Fibroblast of lung (primary cell): ENCODE results near the gene APOM.

Experiments used
- CTCF ChIP-seq, 2 donors: IDR thresholded peaks in 1 of 2; conservative IDR thresholded peaks in 1 of 2; 1 replicate in 1 of 2; 2 replicates in 1 of 2; pipeline ENCODE4 v1.5.1; 2011 to 2012; ENCODE audit warnings: low read length in 2 of 2, control low read depth in 1 of 2, inconsistent platforms in 1 of 2, low read depth in 1 of 2, mild to moderate bottlenecking in 1 of 2
- EZH2 ChIP-seq: IDR thresholded peaks from 2 replicates; pipeline ENCODE4 v1.5.1; 2012; ENCODE audit warnings: low read length, control low read depth, mild to moderate bottlenecking; ENCODE audit errors: missing control alignments

GRCh38 chr6:31693535-31693934, 37.8 kb downstream of the APOM start:
- TF ChIP-seq CTCF (conservative IDR thresholded peaks at IDR 0.05 in 1 of 2, IDR thresholded peaks at IDR 0.05 in 1 of 2; ENCODE audit: low read depth in 1 of 2, low read length in 2 of 2) (no peak), EZH2 (no peak)
